HL-60 (cell line): ENCODE measurements around the gene ATPAF1.

Source experiments
- DNase-seq, 2 experiments: peaks; one replicate each; pipeline ENCODE4 v3.0.0-alpha.2; 2010 to 2020; ENCODE audit warnings: low read depth in 1 of 2, low spot score in 1 of 2
- H3K27ac ChIP-seq: fragments of 250-450 bp; sonication (Bioruptor Pico); replicated peaks from 2 replicates; pipeline ENCODE4 v1.5.1; 2020; ENCODE audit warnings: mild to moderate bottlenecking, moderate library complexity
- H3K27me3 ChIP-seq: fragments of 250-450 bp; sonication (Bioruptor Pico); 2 replicates; pipeline ENCODE4 v1.5.1; 2021; ENCODE audit warnings: mild to moderate bottlenecking, moderate library complexity; ENCODE audit not compliant: insufficient read depth, poor library complexity, severe bottlenecking
- H3K4me3 ChIP-seq: replicated peaks from 2 replicates; pipeline ENCODE4 v1.5.1; 2011; ENCODE audit warnings: mild to moderate bottlenecking, control low read depth, low read length; ENCODE audit not compliant: insufficient read depth
- CTCF ChIP-seq: IDR thresholded peaks from one replicate; pipeline ENCODE4 v1.5.1; 2011; ENCODE audit warnings: low read length, control low read depth, inconsistent platforms; ENCODE audit not compliant: insufficient read depth
- GABPA ChIP-seq: IDR thresholded peaks from 2 replicates; pipeline ENCODE4 v1.6.1; 2012; ENCODE audit warnings: low read depth
- POLR2AphosphoS5 ChIP-seq: IDR thresholded peaks from 2 replicates; pipeline ENCODE4 v1.6.1; 2012; ENCODE audit warnings: low read depth
- SPI1 ChIP-seq: IDR thresholded peaks from 2 replicates; pipeline ENCODE4 v1.6.1; 2012; ENCODE audit warnings: low read depth, mild to moderate bottlenecking, borderline replicate concordance
- TF ChIP-seq, protein P1 (sequence below): IDR thresholded peaks from 2 replicates; pipeline ENCODE4 v1.6.1; 2012; ENCODE audit warnings: low read depth; ENCODE audit not compliant: insufficient replicate concordance

ATPAF1 gene

DNA sequence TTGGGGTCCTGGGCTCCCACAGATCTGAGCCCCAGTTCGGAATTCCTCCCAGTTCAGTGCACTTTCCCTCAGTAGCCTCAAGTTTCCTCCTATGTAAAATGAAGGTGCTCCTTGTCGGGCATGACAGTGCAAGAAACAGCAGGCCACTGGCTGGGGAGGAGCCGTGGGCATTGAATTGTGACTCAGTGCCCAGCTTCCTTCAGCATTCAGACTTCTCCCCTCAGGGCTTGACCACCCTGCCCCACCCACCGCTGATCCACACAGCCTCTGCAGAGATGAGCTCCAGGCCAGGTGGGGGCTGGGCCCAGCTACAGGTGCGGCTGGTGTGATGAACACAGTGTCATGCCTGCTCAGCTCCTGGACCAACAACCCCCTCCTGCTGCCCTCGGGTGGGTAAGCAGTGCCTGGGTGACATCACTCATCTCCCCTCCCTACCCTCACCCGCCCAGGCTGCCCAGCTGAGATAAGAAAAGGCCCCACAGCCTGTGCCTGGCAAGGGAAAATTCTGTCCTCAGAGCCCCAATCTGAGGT, 56.4 kb downstream of the ATPAF1 start:
- DNase-seq, result no peak
- Histone ChIP-seq H3K27me3 (no peaks in the 10 kb centered on the region), H3K4me3 (no peak overlapping the region), H3K27ac (no peak overlapping the region)
- no peak for TF ChIP-seq POLR2AphosphoS5
- no peak for TF ChIP-seq SPI1
- no peak for TF ChIP-seq CTCF
- no peak for TF ChIP-seq GABPA
- TF ChIP-seq, protein P1, sequence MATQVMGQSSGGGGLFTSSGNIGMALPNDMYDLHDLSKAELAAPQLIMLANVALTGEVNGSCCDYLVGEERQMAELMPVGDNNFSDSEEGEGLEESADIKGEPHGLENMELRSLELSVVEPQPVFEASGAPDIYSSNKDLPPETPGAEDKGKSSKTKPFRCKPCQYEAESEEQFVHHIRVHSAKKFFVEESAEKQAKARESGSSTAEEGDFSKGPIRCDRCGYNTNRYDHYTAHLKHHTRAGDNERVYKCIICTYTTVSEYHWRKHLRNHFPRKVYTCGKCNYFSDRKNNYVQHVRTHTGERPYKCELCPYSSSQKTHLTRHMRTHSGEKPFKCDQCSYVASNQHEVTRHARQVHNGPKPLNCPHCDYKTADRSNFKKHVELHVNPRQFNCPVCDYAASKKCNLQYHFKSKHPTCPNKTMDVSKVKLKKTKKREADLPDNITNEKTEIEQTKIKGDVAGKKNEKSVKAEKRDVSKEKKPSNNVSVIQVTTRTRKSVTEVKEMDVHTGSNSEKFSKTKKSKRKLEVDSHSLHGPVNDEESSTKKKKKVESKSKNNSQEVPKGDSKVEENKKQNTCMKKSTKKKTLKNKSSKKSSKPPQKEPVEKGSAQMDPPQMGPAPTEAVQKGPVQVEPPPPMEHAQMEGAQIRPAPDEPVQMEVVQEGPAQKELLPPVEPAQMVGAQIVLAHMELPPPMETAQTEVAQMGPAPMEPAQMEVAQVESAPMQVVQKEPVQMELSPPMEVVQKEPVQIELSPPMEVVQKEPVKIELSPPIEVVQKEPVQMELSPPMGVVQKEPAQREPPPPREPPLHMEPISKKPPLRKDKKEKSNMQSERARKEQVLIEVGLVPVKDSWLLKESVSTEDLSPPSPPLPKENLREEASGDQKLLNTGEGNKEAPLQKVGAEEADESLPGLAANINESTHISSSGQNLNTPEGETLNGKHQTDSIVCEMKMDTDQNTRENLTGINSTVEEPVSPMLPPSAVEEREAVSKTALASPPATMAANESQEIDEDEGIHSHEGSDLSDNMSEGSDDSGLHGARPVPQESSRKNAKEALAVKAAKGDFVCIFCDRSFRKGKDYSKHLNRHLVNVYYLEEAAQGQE, result no peak

DNA sequence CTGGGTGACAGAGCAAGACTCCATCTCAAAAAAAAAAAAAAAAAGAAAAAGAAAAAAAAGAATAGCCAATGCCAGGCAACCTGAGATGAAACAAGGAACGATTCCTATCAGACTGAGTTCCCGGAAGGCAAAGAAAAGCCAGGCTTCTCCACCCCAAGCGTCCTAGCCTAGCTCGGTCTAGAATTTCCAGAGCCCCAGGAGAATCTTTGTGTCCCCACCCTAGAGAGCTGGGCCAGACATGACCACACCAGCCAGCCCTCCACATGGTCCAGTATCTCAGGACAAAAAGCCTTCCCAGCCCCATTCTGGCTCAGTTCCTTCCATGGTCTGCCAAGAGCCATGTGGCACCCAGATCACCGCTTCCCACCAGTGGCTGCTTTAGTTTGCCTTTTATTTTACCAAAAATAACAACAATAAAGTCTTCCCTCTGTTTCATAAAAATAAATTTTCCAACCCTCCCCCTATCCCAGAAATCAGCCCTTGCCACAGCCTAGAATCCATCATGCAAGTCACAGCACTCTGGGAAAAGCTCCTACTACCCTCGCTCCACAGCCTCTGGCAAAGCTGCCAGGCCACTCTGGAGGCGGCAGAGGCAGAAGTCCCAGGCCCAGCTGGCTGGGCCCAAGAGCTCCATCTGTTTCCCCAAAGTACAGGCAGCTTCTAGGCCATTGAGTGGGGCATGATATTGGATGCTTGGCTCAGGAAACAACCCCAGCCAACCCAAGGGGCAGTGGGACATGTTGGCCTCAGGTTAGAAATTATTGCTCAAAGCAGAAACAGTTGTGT, 60.6 kb downstream of the ATPAF1 start:
- Histone ChIP-seq H3K4me3 (no peak overlapping the region), H3K27ac (no peak overlapping the region), H3K27me3 (no peaks in the 10 kb centered on the region)
- TF ChIP-seq SPI1 (no peak), POLR2AphosphoS5 (no peak), CTCF (no peak)
- TF ChIP-seq, protein P1, result no peak
- DNase-seq, result no peak

GRCh38 chr1:46606255-46606965, 61.8 kb downstream of the ATPAF1 start:
- no peak for DNase-seq
- Histone ChIP-seq H3K27me3 (no peaks in the 10 kb centered on the region), H3K27ac (no peak overlapping the region), H3K4me3 (no peak overlapping the region)
- TF ChIP-seq, protein P1, result no peak
- TF ChIP-seq SPI1 (no peak), GABPA (no peak), CTCF (no peak), POLR2AphosphoS5 (no peak)
